HepG2 (cell line): ENCODE measurements around the gene CARD19. TPM values are rescaled to one million over a fixed set of nuclear protein-coding genes. Genes with fewer than 3 reads are reported as not detected.

Experiments used
- ATM ChIP-seq: fragments of 450-650 bp; IDR thresholded peaks from 2 replicates; pipeline ENCODE4 v1.7.1; 2017; ENCODE audit warnings: mild to moderate bottlenecking, borderline replicate concordance
- CBX1 ChIP-seq: IDR thresholded peaks from one replicate; pipeline ENCODE4 v1.6.1; 2016; ENCODE audit warnings: antibody characterized with exemption, low read depth
- GZF1 ChIP-seq: sonication (generic); formaldehyde crosslinking; IDR thresholded peaks from 2 replicates; pipeline ENCODE4 v1.5.1; 2020; ENCODE audit warnings: mild to moderate bottlenecking, missing genetic modification reagents
- HMG20B ChIP-seq: conservative IDR thresholded peaks from 2 replicates; pipeline ENCODE4 v1.6.1; 2016; ENCODE audit warnings: missing genetic modification reagents, missing compliant biosample characterization
- HNF4A ChIP-seq: sonication (generic); formaldehyde crosslinking; IDR thresholded peaks from 2 replicates; pipeline ENCODE4 v1.4.0; 2020; ENCODE audit warnings: missing genetic modification reagents
- HNRNPLL ChIP-seq: fragments of 200-400 bp; formaldehyde crosslinking; IDR thresholded peaks from 2 replicates; pipeline ENCODE4 v1.6.1; 2017; ENCODE audit warnings: mild to moderate bottlenecking, low read depth, low read length; ENCODE audit not compliant: poor library complexity, severe bottlenecking
- MAZ ChIP-seq, 2 experiments: sonication (generic) in 1 of 2; formaldehyde crosslinking in 1 of 2; IDR thresholded peaks; 2 replicates each; pipeline versions ENCODE4 v1.5.0 to v1.6.1; 2012 to 2020; ENCODE audit warnings: low read depth in 2 of 2, mild to moderate bottlenecking in 2 of 2, borderline replicate concordance in 1 of 2, improper control_type of control experiment in 1 of 2, low read length in 1 of 2, missing genetic modification reagents in 1 of 2, moderate library complexity in 1 of 2
- NCOA5 ChIP-seq: sonication (generic); formaldehyde crosslinking; IDR thresholded peaks from 2 replicates; pipeline ENCODE4 v1.4.0; 2020; ENCODE audit warnings: missing genetic modification reagents
- RARA ChIP-seq: IDR thresholded peaks from 2 replicates; pipeline ENCODE4 v1.6.1; 2016; ENCODE audit warnings: missing genetic modification reagents, missing compliant biosample characterization
- SETDB1 ChIP-seq: sonication (generic); formaldehyde crosslinking; IDR thresholded peaks from 2 replicates; pipeline ENCODE4 v1.5.1; 2020; ENCODE audit warnings: missing genetic modification reagents, mild to moderate bottlenecking, borderline replicate concordance
- SIN3A ChIP-seq: IDR thresholded peaks from 2 replicates; pipeline ENCODE4 v1.6.1; 2011; ENCODE audit warnings: low read depth, mild to moderate bottlenecking, control low read depth, low read length, borderline replicate concordance
- SKI ChIP-seq: fragments of 450-650 bp; IDR thresholded peaks from one replicate; pipeline ENCODE4 v1.6.1; 2018; ENCODE audit warnings: mild to moderate bottlenecking; ENCODE audit not compliant: partially characterized antibody
- SNAPC2 ChIP-seq: sonication (generic); formaldehyde crosslinking; IDR thresholded peaks from 2 replicates; pipeline ENCODE4 v1.8.1; 2022; ENCODE audit warnings: mild to moderate bottlenecking, missing genetic modification reagents
- SUZ12 ChIP-seq: fragments of 150-350 bp; IDR thresholded peaks from 2 replicates; pipeline ENCODE4 v1.6.1; 2014; ENCODE audit warnings: low read depth, low read length
- TCF7 ChIP-seq: sonication (generic); IDR thresholded peaks from 2 replicates; pipeline ENCODE4 v1.6.1; 2016; ENCODE audit warnings: antibody characterized with exemption, low read depth
- TFAP4 ChIP-seq: sonication (generic); IDR thresholded peaks from 2 replicates; pipeline ENCODE4 v1.6.1; 2016; ENCODE audit warnings: low read depth, borderline replicate concordance
- ZNF207 ChIP-seq: fragments of 450-650 bp; IDR thresholded peaks from 2 replicates; pipeline ENCODE4 v1.6.1; 2016; ENCODE audit warnings: antibody characterized with exemption, borderline replicate concordance
- ZNF589 ChIP-seq: sonication (generic); formaldehyde crosslinking; conservative IDR thresholded peaks from 2 replicates; pipeline ENCODE4 v1.8.0; 2022; ENCODE audit warnings: mild to moderate bottlenecking, moderate library complexity, missing genetic modification reagents
- ZNF724P ChIP-seq: sonication (generic); formaldehyde crosslinking; IDR thresholded peaks from 2 replicates; pipeline ENCODE4 v1.8.0; 2022; ENCODE audit warnings: missing genetic modification reagents, borderline replicate concordance
- ZNF788 ChIP-seq: sonication (generic); formaldehyde crosslinking; IDR thresholded peaks from 2 replicates; pipeline ENCODE4 v1.5.0; 2020; ENCODE audit warnings: mild to moderate bottlenecking, missing genetic modification reagents, borderline replicate concordance
- ZSCAN30 ChIP-seq: sonication (generic); formaldehyde crosslinking; IDR thresholded peaks from 2 replicates; pipeline ENCODE4 v1.5.0; 2020; ENCODE audit warnings: mild to moderate bottlenecking, missing genetic modification reagents
- polyA plus RNA-seq, 8 experiments: library from polyadenylated mRNA; depleted of rRNA in 3 of 8; stranded (reverse) in 7 of 8; unstranded in 1 of 8; fragments of >200 nt; fragmentation: Illumina TruSeq in 4 of 8; extraction: Trizol in 4 of 8; gene quantifications; 2 replicates each; pipeline versions ENCODE4 v1.2.1 to v1.2.3, GENCODE V29; 2011 to 2016; ENCODE audit warnings: low read depth in 4 of 8, missing spikeins in 1 of 8, mixed read lengths in 1 of 8; ENCODE audit not compliant: insufficient read depth in 1 of 8
- total RNA-seq, 5 experiments: library from RNA; depleted of rRNA; stranded (reverse); fragments of >200 nt; fragmentation: Illumina TruSeq; extraction: Trizol; gene quantifications; 2 replicates each; pipeline ENCODE4 v1.2.3, GENCODE V29; 2016; ENCODE audit warnings: low read depth in 1 of 5
- TF ChIP-seq, protein P1 (sequence below): sonication (generic); formaldehyde crosslinking; IDR thresholded peaks from 2 replicates; pipeline ENCODE4 v1.4.0; 2020; ENCODE audit warnings: missing genetic modification reagents, mild to moderate bottlenecking, borderline replicate concordance
- TF ChIP-seq, protein P2 (sequence below): sonication (generic); formaldehyde crosslinking; IDR thresholded peaks from 2 replicates; pipeline ENCODE4 v1.4.0; 2020; ENCODE audit warnings: mild to moderate bottlenecking, missing genetic modification reagents

The CARD19 gene
- total and polyA plus RNA-seq, 2 of the 13 experiments (the other 11 are each of a cell fraction or from before 2014, with no cell fraction given) = 18.4 to 47.2 TPM

GRCh38 chr9:93061791-93062763, 33.9 kb upstream of the CARD19 start (continued):
- TF ChIP-seq, protein P1, sequence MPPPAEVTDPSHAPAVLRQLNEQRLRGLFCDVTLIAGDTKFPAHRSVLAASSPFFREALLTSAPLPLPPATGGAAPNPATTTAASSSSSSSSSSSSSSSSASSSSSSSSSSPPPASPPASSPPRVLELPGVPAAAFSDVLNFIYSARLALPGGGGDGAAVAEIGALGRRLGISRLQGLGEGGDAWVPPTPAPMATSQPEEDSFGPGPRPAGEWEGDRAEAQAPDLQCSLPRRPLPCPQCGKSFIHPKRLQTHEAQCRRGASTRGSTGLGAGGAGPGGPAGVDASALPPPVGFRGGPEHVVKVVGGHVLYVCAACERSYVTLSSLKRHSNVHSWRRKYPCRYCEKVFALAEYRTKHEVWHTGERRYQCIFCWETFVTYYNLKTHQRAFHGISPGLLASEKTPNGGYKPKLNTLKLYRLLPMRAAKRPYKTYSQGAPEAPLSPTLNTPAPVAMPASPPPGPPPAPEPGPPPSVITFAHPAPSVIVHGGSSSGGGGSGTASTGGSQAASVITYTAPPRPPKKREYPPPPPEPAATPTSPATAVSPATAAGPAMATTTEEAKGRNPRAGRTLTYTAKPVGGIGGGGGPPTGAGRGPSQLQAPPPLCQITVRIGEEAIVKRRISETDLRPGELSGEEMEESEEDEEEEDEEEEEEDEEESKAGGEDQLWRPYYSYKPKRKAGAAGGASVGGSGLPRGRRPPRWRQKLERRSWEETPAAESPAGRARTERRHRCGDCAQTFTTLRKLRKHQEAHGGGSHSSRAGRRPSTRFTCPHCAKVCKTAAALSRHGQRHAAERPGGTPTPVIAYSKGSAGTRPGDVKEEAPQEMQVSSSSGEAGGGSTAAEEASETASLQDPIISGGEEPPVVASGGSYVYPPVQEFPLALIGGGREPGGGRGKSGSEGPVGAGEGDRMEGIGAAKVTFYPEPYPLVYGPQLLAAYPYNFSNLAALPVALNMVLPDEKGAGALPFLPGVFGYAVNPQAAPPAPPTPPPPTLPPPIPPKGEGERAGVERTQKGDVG (CRISPR knock-in tag) = no peak
- TF ChIP-seq MAZ (IDR thresholded peaks at IDR 0.05; ENCODE audit: borderline replicate concordance, low read depth, low read length) = peak; percentile 45; the same call in 1 of the 2 replicates
- TF ChIP-seq MAZ (CRISPR knock-in tag; IDR thresholded peaks at IDR 0.05; ENCODE audit: low read depth) = peak; percentile 74; the same call in 1 of the 2 replicates
- TF ChIP-seq SUZ12 = no peak
- no peak for TF ChIP-seq SETDB1
- peak; percentile 83 for TF ChIP-seq RARA (CRISPR knock-in tag)
- TF ChIP-seq NCOA5 (CRISPR knock-in tag) = no peak
- no peak for TF ChIP-seq SNAPC2 (CRISPR knock-in tag)
- no peak for TF ChIP-seq ATM
- TF ChIP-seq HMG20B (CRISPR knock-in tag) = no peak
- TF ChIP-seq HNRNPLL = peak; percentile 61
- no peak for TF ChIP-seq ZNF207
- TF ChIP-seq TFAP4 = peak; percentile 76
- no peak for TF ChIP-seq ZNF589 (CRISPR knock-in tag)
- TF ChIP-seq SIN3A = no peak
- TF ChIP-seq ZSCAN30 (CRISPR knock-in tag) = no peak
- TF ChIP-seq CBX1 = no peak
- peak; percentile 47 for TF ChIP-seq SKI
- no peak for TF ChIP-seq ZNF724P (CRISPR knock-in tag)
- peak; percentile 81 for TF ChIP-seq HNF4A (CRISPR knock-in tag)
- TF ChIP-seq, protein P2, sequence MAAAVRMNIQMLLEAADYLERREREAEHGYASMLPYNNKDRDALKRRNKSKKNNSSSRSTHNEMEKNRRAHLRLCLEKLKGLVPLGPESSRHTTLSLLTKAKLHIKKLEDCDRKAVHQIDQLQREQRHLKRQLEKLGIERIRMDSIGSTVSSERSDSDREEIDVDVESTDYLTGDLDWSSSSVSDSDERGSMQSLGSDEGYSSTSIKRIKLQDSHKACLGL (CRISPR knock-in tag) = no peak
- TF ChIP-seq ZNF788 (CRISPR knock-in tag) = peak; percentile 82; the same call in 1 of the 2 replicates
- TF ChIP-seq GZF1 (CRISPR knock-in tag) = no peak; the same call in 1 of the 2 replicates
- TF ChIP-seq TCF7 = no peak
